PFSK-1 (cell line): Measurements from ENCODE around the gene LAMA1.

Experiments
- POLR2AphosphoS5 ChIP-seq: IDR thresholded peaks from 2 replicates; pipeline ENCODE4 v1.6.1; 2012; ENCODE audit warnings: low read depth, mild to moderate bottlenecking, control low read depth, low read length, moderate library complexity
- REST ChIP-seq, 2 experiments: IDR thresholded peaks; 2 replicates each; pipeline versions ENCODE4 v1.6.1 to v1.8.0; 2011 to 2012; ENCODE audit warnings: low read depth in 2 of 2, low read length in 2 of 2, control low read depth in 1 of 2, inconsistent platforms in 1 of 2, mild to moderate bottlenecking in 1 of 2, moderate library complexity in 1 of 2; ENCODE audit not compliant: insufficient read depth in 1 of 2
- SIN3A ChIP-seq: IDR thresholded peaks from 2 replicates; pipeline ENCODE4 v1.6.1; 2012; ENCODE audit warnings: mild to moderate bottlenecking, low read length, moderate library complexity, borderline replicate concordance; ENCODE audit not compliant: insufficient read depth
- TAF1 ChIP-seq: IDR thresholded peaks from 2 replicates; pipeline ENCODE4 v1.6.1; 2012; ENCODE audit warnings: low read length, control low read depth, borderline replicate concordance; ENCODE audit not compliant: insufficient read depth

GRCh38 chr18:7023063-7023580, 94.5 kb downstream of the LAMA1 start:
- TF ChIP-seq POLR2AphosphoS5 (no peak), REST (IDR thresholded peaks at IDR 0.05; ENCODE audit: insufficient read depth in 1 of 2, low read depth in 2 of 2, low read length in 2 of 2) (no peak), SIN3A (no peak), TAF1 (no peak)
